LoVo (cell line): Measurements from ENCODE around the gene NEDD4L.

Experiments used
- DNase-seq: peaks from one replicate; pipeline ENCODE4 v3.0.0-alpha.2; 2016; ENCODE audit warnings: low spot score

NEDD4L gene

GRCh38 chr18:58095655-58096054, 51.6 kb downstream of the NEDD4L start:
- DNase-seq: no peak

- no peak for DNase-seq
Observed at GRCh38 chr18:58096658-58097057, 52.6 kb downstream of the NEDD4L start.

GRCh38 chr18:58097121-58097906, 53.3 kb downstream of the NEDD4L start:
- DNase-seq: peak; percentile 51

- DNase-seq: no peak
Observed at GRCh38 chr18:58097907-58098166, 53.8 kb downstream of the NEDD4L start.

- DNase-seq: no peak
Observed at GRCh38 chr18:58098706-58099105, 54.7 kb downstream of the NEDD4L start.

- DNase-seq: no peak
Observed at GRCh38 chr18:58100154-58100553, 56.1 kb downstream of the NEDD4L start.

- DNase-seq: no peak
Observed at GRCh38 chr18:58101291-58101794, 57.3 kb downstream of the NEDD4L start.

- no peak for DNase-seq
Observed at GRCh38 chr18:58102018-58102417, 58.0 kb downstream of the NEDD4L start.

GRCh38 chr18:58102875-58103274, 58.8 kb downstream of the NEDD4L start:
- DNase-seq: no peak

- no peak for DNase-seq
Observed at GRCh38 chr18:58103339-58103985, 59.4 kb downstream of the NEDD4L start.

GRCh38 chr18:58104096-58104495, 60.1 kb downstream of the NEDD4L start:
- no peak for DNase-seq

- no peak for DNase-seq
Observed at GRCh38 chr18:58105206-58105887, 61.3 kb downstream of the NEDD4L start.

- DNase-seq: no peak
Observed at GRCh38 chr18:58105888-58106260, 61.8 kb downstream of the NEDD4L start.

- DNase-seq: no peak
Observed at GRCh38 chr18:58106289-58107070, 62.5 kb downstream of the NEDD4L start.

GRCh38 chr18:58109256-58109655, 65.2 kb downstream of the NEDD4L start:
- DNase-seq: no peak

- DNase-seq: no peak
Observed at GRCh38 chr18:58110398-58110797, 66.4 kb downstream of the NEDD4L start.

GRCh38 chr18:58112174-58112573, 68.1 kb downstream of the NEDD4L start:
- no peak for DNase-seq

GRCh38 chr18:58113337-58113736, 69.3 kb downstream of the NEDD4L start:
- DNase-seq: no peak

GRCh38 chr18:58114766-58115165, 70.7 kb downstream of the NEDD4L start:
- DNase-seq: no peak

- no peak for DNase-seq
Observed at GRCh38 chr18:58116818-58117217, 72.8 kb downstream of the NEDD4L start.

- DNase-seq: peak; percentile 73
Observed at GRCh38 chr18:58117786-58118403, 73.9 kb downstream of the NEDD4L start.

- no peak for DNase-seq
Observed at GRCh38 chr18:58118536-58118935, 74.5 kb downstream of the NEDD4L start.
